OCI-LY7 (cell line): ENCODE measurements around the gene BNIP1.

Experiments
- EZH2phosphoT487 ChIP-seq: fragments of 200-600 bp; sonication (generic); IDR thresholded peaks from 2 replicates; pipeline ENCODE4 v1.6.1; 2018; ENCODE audit warnings: low read depth, borderline replicate concordance, mild to moderate bottlenecking, mixed run types, antibody characterized with exemption, low read length, moderate library complexity, mixed read lengths
- TF ChIP-seq, protein P1 (sequence below): fragments of 200-600 bp; sonication (generic); conservative IDR thresholded peaks from 2 replicates; pipeline ENCODE4 v1.5.1; 2014; ENCODE audit warnings: mild to moderate bottlenecking, antibody characterized with exemption, low read length, moderate library complexity, mixed read lengths

DNA sequence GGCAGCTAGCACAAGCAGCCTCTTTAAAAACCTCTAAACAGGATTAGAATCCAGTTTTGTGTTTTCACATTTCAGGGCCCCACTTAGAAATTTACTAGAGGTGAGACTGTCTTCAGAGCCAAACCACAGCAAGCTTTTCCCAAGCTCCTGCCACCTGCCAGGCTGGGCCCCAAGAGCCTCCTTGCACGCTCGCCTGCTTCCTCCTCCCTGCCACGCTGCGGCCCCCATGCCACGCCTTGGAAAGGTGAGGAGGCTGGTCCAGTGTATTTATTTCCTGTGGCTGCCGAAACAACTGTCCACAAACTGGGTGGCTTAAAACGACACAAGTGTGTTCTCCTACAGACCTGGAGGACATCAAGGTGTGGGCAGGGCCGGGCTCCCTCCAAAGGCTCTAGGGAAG, 47.2 kb downstream of the BNIP1 start:
- TF ChIP-seq, protein P1, sequence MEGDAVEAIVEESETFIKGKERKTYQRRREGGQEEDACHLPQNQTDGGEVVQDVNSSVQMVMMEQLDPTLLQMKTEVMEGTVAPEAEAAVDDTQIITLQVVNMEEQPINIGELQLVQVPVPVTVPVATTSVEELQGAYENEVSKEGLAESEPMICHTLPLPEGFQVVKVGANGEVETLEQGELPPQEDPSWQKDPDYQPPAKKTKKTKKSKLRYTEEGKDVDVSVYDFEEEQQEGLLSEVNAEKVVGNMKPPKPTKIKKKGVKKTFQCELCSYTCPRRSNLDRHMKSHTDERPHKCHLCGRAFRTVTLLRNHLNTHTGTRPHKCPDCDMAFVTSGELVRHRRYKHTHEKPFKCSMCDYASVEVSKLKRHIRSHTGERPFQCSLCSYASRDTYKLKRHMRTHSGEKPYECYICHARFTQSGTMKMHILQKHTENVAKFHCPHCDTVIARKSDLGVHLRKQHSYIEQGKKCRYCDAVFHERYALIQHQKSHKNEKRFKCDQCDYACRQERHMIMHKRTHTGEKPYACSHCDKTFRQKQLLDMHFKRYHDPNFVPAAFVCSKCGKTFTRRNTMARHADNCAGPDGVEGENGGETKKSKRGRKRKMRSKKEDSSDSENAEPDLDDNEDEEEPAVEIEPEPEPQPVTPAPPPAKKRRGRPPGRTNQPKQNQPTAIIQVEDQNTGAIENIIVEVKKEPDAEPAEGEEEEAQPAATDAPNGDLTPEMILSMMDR, result no peak
- TF ChIP-seq EZH2phosphoT487, result no peak
